Fibroblast of the aortic adventitia (primary cell): ENCODE data around the gene CKB. TPM values are rescaled to one million over a fixed set of nuclear protein-coding genes. Genes with fewer than 3 reads are reported as not detected.

Experiments used
- DNase-seq: peaks from one replicate; pipeline ENCODE4 v3.0.0-alpha.2; 2010; ENCODE audit warnings: low read depth
- H3K4me3 ChIP-seq: 2 replicates; pipeline ENCODE4 v1.5.1; 2011; ENCODE audit warnings: low read depth, mild to moderate bottlenecking, control low read depth, low read length, moderate library complexity
- CTCF ChIP-seq: IDR thresholded peaks from 2 replicates; pipeline ENCODE4 v1.5.1; 2011; ENCODE audit warnings: mild to moderate bottlenecking, low read length, control low read depth, inconsistent platforms; ENCODE audit not compliant: insufficient read depth
- total RNA-seq: library from RNA; depleted of rRNA; stranded (reverse); fragments of >200 nt; gene quantifications from 2 replicates; pipeline ENCODE4 v1.2.3, GENCODE V29; 2012; ENCODE audit warnings: low replicate concordance

Gene CKB
- total RNA-seq, 1 donor, result 17.6 TPM

GRCh38 chr14:103489621-103490020 lies 33.0 kb downstream of the CKB start:
- no peak for TF ChIP-seq CTCF
- H3K4me3 ChIP-seq, result no peak overlapping the region
- DNase-seq, result no peak

- DNase-seq, result peak; percentile 47
- no peak overlapping the region for H3K4me3 ChIP-seq
- no peak for TF ChIP-seq CTCF
These were observed 33.7 kb downstream of the CKB start for GRCh38 chr14:103488960-103489359.

- no peak overlapping the region for H3K4me3 ChIP-seq
- no peak for DNase-seq
- TF ChIP-seq CTCF, result no peak
These were observed 34.6 kb downstream of the CKB start for GRCh38 chr14:103488071-103488470.

GRCh38 chr14:103485504-103485903 lies 37.1 kb downstream of the CKB start:
- H3K4me3 ChIP-seq, result no peak overlapping the region
- no peak for DNase-seq

GRCh38 chr14:103483600-103483999 lies 39.0 kb downstream of the CKB start:
- H3K4me3 ChIP-seq, result no peak overlapping the region
- DNase-seq, result peak; percentile 88
- no peak for TF ChIP-seq CTCF

More at GRCh38 chr14:103485504-103485903, 37.1 kb downstream of the CKB start:
- no peak for TF ChIP-seq CTCF

GRCh38 chr14:103480595-103480994 lies 42.0 kb downstream of the CKB start:
- H3K4me3 ChIP-seq, result no peak overlapping the region
- TF ChIP-seq CTCF, result no peak
- DNase-seq, result no peak

- DNase-seq, result no peak
- no peak overlapping the region for H3K4me3 ChIP-seq
- no peak for TF ChIP-seq CTCF
These were observed 46.0 kb downstream of the CKB start for GRCh38 chr14:103476631-103477030.
